CD4-positive, CD25-positive, alpha-beta regulatory T cell (primary cell): ENCODE measurements around the gene TAS1R1. TPM values are rescaled to one million over a fixed set of nuclear protein-coding genes. Genes with fewer than 3 reads are reported as not detected.

Experiments
- ATAC-seq, 2 donors: fragments of 150-1000 bp; cut with Tn5 transposase; one replicate each; pipeline ENCODE4 v1.10.0; 2021; ENCODE audit warnings: low read depth in 2 of 2, moderate number of reproducible peaks in 2 of 2, moderate library complexity in 1 of 2
- DNase-seq, 3 donors: peaks; one replicate each; pipeline versions ENCODE4 v3.0.0 to v3.0.0-alpha.2; 2012 to 2022; ENCODE audit warnings: mixed read lengths in 1 of 3
- H3K27ac ChIP-seq: one replicate; pipeline ENCODE4 v1.7.0; 2013; ENCODE audit warnings: mild to moderate bottlenecking, low read length; ENCODE audit not compliant: insufficient read depth, poor library complexity, severe bottlenecking
- H3K27me3 ChIP-seq: one replicate; pipeline ENCODE4 v1.7.0; 2013; ENCODE audit warnings: low read length; ENCODE audit not compliant: control insufficient read depth, insufficient read depth
- H3K36me3 ChIP-seq: one replicate; pipeline ENCODE4 v1.7.0; 2013; ENCODE audit warnings: mild to moderate bottlenecking, low read length, moderate library complexity; ENCODE audit not compliant: control insufficient read depth, insufficient read depth
- H3K4me1 ChIP-seq: 2 replicates; pipeline ENCODE4 v1.7.0; 2013; ENCODE audit warnings: mild to moderate bottlenecking, low read length; ENCODE audit not compliant: insufficient read depth, control insufficient read depth, poor library complexity, severe bottlenecking
- H3K4me3 ChIP-seq: one replicate; pipeline ENCODE4 v1.7.0; 2013; ENCODE audit warnings: low read depth, mild to moderate bottlenecking, low read length, moderate library complexity
- H3K9me3 ChIP-seq, 2 experiments: 1 replicate in 1 of 2; 2 replicates in 1 of 2; pipeline ENCODE4 v1.7.0; 2013; ENCODE audit warnings: low read length in 2 of 2, mild to moderate bottlenecking in 1 of 2, moderate library complexity in 1 of 2; ENCODE audit not compliant: control insufficient read depth in 2 of 2
- H3K27ac Mint-ChIP-seq, 3 donors: one replicate each; pipeline ENCODE4 v1.8.0; 2020 to 2022; ENCODE audit warnings: mild to moderate bottlenecking in 3 of 3, mixed read lengths in 3 of 3, moderate library complexity in 2 of 3
- H3K27me3 Mint-ChIP-seq: one replicate; pipeline ENCODE4 v1.8.0; 2022; ENCODE audit warnings: mild to moderate bottlenecking, mixed read lengths
- H3K36me3 Mint-ChIP-seq: one replicate; pipeline ENCODE4 v1.8.0; 2020; ENCODE audit warnings: mixed read lengths
- H3K4me1 Mint-ChIP-seq, 4 donors: one replicate each; pipeline ENCODE4 v1.8.0; 2020 to 2022; ENCODE audit warnings: mixed read lengths in 4 of 4, mild to moderate bottlenecking in 1 of 4
- H3K4me3 Mint-ChIP-seq, 4 donors: one replicate each; pipeline ENCODE4 v1.8.0; 2020 to 2022; ENCODE audit warnings: mild to moderate bottlenecking in 4 of 4, mixed read lengths in 4 of 4, moderate library complexity in 3 of 4
- H3K9me3 Mint-ChIP-seq, 7 donors: one replicate each; pipeline ENCODE4 v1.8.0; 2020 to 2022; ENCODE audit warnings: mixed read lengths in 7 of 7, mild to moderate bottlenecking in 3 of 7, moderate library complexity in 2 of 7
- polyA plus RNA-seq, 4 donors: library from polyadenylated mRNA; unstranded; fragments of 300-500 nt; fragmentation: Illumina TruSeq; gene quantifications; one replicate each; pipeline ENCODE4 v1.2.3, GENCODE V29; 2021
- total RNA-seq: library from RNA; stranded (reverse); gene quantifications from one replicate; pipeline ENCODE4 v1.2.3, GENCODE V29; 2022

The TAS1R1 gene
- total and polyA plus RNA-seq, 5 donors from 2014 or later, result 0.09 TPM; not detected in 4

DNA sequence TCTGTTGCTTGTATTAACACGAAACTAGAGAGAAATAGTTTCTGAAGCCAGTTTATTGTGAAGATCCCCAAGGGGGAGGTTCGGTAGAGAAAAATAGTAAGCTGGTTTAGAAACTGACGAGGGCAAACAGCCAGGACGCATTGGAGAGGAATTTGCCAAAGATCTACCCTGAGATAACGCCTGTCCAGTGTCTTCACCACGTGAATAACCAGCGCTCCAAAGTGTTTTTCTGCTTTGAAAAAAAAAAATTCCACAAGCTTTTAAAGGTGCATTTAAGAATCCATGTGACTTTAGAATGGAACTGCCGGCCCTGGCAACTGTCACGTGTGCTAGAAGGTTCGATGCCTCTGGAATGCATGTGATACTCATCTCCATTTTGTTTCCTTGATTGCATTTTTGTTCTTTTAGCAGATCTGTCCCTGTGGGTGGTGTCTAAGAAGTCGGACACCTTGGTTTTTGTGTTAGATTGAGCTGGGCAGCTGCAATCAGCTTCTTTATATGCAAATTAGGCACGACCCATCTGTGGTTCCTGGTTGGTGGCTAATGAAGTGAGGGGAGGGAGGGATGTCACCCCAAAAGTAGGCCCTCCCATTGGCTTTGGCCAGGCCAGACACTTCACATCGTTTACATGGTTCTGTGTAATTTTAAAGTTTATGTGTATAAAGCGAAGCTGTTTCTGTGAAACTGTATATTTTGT is 68.3 kb downstream of the TAS1R1 start:
- ATAC-seq, result no peak
- Histone ChIP-seq H3K27ac (no peak overlapping the region), H3K4me3 (no peak overlapping the region), H3K36me3 (peaks cover 23% of the 10 kb centered on the region), H3K4me1 (peaks cover 16% of the 10 kb centered on the region), H3K9me3 (no peaks in the 10 kb centered on the region), H3K27me3 (no peaks in the 10 kb centered on the region)
- Mint-ChIP-seq H3K4me3 (peak overlapping the region in 3 of 4 donors; percentile 26 to 94 (median 47)), H3K27me3 (peaks cover 4% of the 10 kb centered on the region), H3K9me3 (no peaks in the 10 kb centered on the region), H3K4me1 (peaks cover 6 to 31% (median 19%) of the 10 kb centered on the region in 4 donors), H3K27ac (no peak overlapping the region), H3K36me3 (peaks cover 10% of the 10 kb centered on the region)
- DNase-seq, result no peak

DNA sequence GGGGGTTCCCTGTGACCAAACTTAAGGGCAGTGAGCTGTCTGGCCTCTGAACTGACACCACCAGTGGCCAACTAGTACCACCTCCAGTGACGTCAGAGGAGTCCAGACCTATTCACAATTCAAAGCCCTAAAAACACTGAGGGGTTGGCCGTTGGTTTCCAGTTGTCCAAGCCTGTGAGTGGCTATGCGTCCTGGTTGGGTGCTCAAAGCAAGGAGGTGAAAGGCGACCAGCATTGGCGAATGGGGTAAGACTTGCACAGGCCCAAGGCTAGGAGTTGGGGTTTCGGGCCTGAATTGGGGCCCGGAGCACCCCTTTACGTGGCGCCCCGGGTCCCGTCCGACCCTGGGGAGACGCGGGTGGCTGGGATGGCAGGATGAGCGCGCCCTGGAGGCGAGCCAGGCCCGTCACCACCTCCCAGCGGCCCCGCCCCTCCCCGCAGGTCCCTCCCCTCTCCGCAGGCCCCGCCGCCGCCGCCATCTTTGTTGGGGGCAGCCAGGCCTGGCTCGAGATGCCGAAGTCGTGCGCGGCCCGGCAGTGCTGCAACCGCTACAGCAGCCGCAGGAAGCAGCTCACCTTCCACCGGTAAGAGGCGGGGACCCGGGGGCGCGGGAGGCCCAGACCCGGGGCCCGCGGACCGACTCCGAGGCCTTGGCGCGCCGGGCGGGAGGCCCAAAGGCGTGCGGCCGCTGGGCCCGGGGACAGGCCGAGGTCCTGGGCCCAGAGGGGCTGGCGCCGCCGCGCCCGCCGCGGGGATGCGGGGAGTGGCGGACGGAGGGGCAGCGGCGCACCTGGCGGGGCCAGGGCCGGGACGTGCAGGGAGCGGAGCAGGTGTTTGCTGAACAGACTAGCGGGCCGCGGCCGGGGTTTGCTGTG is 69.8 kb downstream of the TAS1R1 start, which contains the start of gene THAP3:
Gene THAP3, plus strand, starts transcription at position 159 of the 874 bp plus-strand sequence. Its CDS starts 351 bp downstream, at position 510.
- Histone ChIP-seq H3K4me3 (peak within 1 kb of the TSS; percentile 87), H3K36me3 (peaks cover 27% of the 10 kb centered on the region), H3K27me3 (no peaks in the 10 kb centered on the region), H3K4me1 (peaks cover 19% of the 10 kb centered on the region), H3K27ac (peak within 1 kb of the TSS; percentile 69), H3K9me3 (no peaks in the 10 kb centered on the region)
- H3K9me3 Mint-ChIP-seq, result no peaks in the 10 kb centered on the region
- peak within 1 kb of the TSS; percentile 88 to 94 (median 94) for H3K4me3 Mint-ChIP-seq
- H3K27ac Mint-ChIP-seq, result peak within 1 kb of the TSS; percentile 75 to 88 (median 85)
- ATAC-seq, result peak; percentile 96 to 97
- H3K36me3 Mint-ChIP-seq, result peaks cover 15% of the 10 kb centered on the region
- peaks cover 4% of the 10 kb centered on the region for H3K27me3 Mint-ChIP-seq
- peaks cover 6 to 37% (median 21%) of the 10 kb centered on the region in 4 donors for H3K4me1 Mint-ChIP-seq
- DNase-seq, result peak; percentile 86 to 91 (median 86)

DNA sequence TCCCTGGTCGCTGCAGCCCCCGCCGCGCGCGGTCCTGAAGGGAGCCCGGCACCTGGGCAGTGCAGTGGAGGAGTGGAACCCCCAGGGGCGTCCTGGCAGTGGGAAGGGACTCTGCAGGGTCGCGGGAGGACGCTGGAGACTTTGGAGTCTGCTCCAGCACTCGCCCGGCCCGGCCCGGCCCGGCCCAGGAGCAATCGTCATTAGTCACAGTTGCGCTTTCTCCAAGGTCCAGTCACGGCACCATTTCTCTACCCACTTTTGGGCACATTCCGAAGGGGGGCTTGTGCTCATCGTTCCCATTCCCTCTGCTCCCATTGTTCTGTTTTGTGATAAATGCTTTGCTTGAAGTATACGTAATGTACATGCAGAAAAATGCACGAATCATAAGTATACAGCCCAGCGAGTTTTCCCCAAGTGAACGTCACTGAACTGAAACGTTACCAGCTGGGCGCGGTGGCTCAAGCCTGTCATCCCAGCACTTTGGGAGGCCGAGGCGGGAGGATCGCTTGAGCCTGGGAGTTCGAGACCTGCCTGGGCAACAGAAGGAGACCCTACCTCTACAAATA is 70.6 kb downstream of the TAS1R1 start:
- no peaks in the 10 kb centered on the region for H3K27me3 ChIP-seq
- H3K36me3 ChIP-seq, result peaks cover 26% of the 10 kb centered on the region
- H3K27ac ChIP-seq, result peak overlapping the region; percentile 69
- Mint-ChIP-seq H3K36me3 (peaks cover 19% of the 10 kb centered on the region), H3K9me3 (no peaks in the 10 kb centered on the region), H3K4me3 (peak overlapping the region; percentile 88 to 94 (median 94)), H3K27me3 (peaks cover 4% of the 10 kb centered on the region), H3K27ac (peak overlapping the region in 2 of 3 donors; percentile 75 to 88), H3K4me1 (peaks cover 6 to 38% (median 21%) of the 10 kb centered on the region in 4 donors)
- no peaks in the 10 kb centered on the region for H3K9me3 ChIP-seq
- DNase-seq (peak in 1 of 3 donors; percentile 34), ATAC-seq (peak in 1 of 2 donors; percentile 13)
- H3K4me3 ChIP-seq, result peak overlapping the region; percentile 87
- peaks cover 19% of the 10 kb centered on the region for H3K4me1 ChIP-seq

DNA sequence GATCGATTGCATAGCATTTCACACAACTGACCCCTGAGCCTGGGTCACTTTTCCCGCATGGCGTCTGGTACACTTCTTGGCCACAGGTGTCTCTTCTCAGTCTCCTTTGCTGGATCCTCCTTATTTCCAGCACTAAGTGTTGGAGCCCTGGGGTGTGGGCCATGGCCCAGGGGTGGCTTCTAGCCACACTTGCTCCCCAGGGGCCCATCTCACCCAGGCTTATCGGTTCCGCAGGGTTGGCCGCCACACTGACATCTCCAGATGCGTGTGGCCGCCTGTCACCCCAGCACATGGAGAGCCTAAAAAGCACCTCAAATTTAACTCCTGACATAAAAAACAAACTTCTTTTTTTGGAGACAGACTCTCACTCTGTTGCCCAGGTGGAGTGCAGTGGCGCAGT is 71.9 kb downstream of the TAS1R1 start:
- no peak for DNase-seq
- peak overlapping the region in 1 of 3 donors; percentile 92 for H3K27ac Mint-ChIP-seq

DNA sequence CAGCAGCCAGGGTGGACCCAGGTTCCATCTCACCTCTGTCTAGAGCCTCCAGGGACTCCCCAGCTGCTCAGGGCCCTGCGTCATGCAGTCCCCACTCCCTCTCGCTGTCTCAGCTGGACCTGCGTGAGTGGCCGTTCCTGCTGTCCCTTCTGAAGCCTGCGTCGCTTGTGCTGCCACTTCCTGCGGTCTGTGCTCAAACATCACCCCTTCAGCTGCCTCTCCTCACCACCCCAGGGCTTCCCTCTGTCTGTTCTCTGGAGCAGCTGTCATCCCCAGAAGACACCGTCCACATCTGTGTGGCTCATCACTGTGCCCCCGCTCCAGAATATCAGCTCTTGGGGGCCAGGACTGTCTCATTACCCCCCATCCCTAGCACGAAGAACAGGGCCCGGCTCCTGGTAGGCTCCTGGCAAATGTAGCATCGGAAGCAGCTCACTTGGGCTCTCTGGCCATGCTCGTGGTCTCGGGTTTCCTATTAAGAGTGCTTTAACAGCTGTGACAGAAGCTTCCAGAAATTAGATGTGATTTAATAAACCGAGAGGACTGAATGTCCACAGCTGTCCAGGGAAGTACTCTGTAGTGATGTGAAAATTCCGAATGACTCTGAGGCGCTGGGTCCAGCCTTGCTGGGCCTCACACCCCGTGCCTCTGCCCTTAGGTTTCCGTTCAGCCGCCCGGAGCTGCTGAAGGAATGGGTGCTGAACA is 72.9 kb downstream of the TAS1R1 start:
- Mint-ChIP-seq H3K27me3 (peaks cover under 1% of the 10 kb centered on the region), H3K27ac (peak overlapping the region in 2 of 3 donors; percentile 81 to 92), H3K4me3 (peak overlapping the region; percentile 66 to 94 (median 84)), H3K9me3 (no peaks in the 10 kb centered on the region), H3K36me3 (peaks cover 10% of the 10 kb centered on the region), H3K4me1 (peaks cover 6 to 38% (median 21%) of the 10 kb centered on the region in 4 donors)
- H3K27ac ChIP-seq, result no peak overlapping the region
- no peaks in the 10 kb centered on the region for H3K27me3 ChIP-seq
- DNase-seq (no peak), ATAC-seq (no peak)
- H3K9me3 ChIP-seq, result no peaks in the 10 kb centered on the region
- H3K4me3 ChIP-seq, result no peak overlapping the region
- peaks cover 22% of the 10 kb centered on the region for H3K36me3 ChIP-seq
- H3K4me1 ChIP-seq, result peaks cover 19% of the 10 kb centered on the region

More for the DNA sequence above, 71.9 kb downstream of the TAS1R1 start:
- Histone ChIP-seq H3K27ac (no peak overlapping the region), H3K27me3 (no peaks in the 10 kb centered on the region), H3K36me3 (peaks cover 14% of the 10 kb centered on the region), H3K9me3 (no peaks in the 10 kb centered on the region), H3K4me3 (no peak overlapping the region), H3K4me1 (peaks cover 19% of the 10 kb centered on the region)
- ATAC-seq, result no peak
- peaks cover 4% of the 10 kb centered on the region for H3K27me3 Mint-ChIP-seq
- H3K9me3 Mint-ChIP-seq, result no peaks in the 10 kb centered on the region
- peak overlapping the region; percentile 88 to 94 (median 94) for H3K4me3 Mint-ChIP-seq
- H3K4me1 Mint-ChIP-seq, result peaks cover 6 to 38% (median 21%) of the 10 kb centered on the region in 4 donors
- H3K36me3 Mint-ChIP-seq, result peaks cover 16% of the 10 kb centered on the region

DNA sequence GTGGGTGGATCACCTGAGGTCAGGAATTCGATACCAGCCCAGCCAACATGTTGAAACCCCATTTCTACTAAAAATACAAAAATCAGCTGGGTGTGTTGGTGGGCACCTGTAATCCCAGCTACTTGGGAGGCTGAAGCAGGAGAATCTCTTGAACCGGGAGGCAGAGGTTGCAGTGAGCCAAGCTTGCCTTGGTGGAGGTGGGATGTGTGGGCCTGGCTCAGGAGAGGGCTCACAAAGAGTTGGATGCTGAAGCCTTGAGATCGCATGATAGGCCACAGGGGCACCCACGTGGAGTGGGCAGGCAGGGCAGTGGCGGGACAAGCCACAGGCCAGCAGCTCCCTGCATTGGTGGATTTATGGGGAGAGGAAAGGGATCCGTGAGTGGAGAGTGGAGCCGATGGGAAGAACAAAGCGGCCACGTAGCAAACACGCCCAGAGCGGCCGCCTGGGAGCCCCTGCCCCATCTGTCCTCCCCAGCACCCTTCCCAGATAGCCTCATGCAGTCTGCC is 73.9 kb downstream of the TAS1R1 start:
- H3K27ac Mint-ChIP-seq, result no peak overlapping the region
- H3K4me1 ChIP-seq, result peaks cover 19% of the 10 kb centered on the region
- DNase-seq, result no peak
- H3K9me3 Mint-ChIP-seq, result no peaks in the 10 kb centered on the region
- no peaks in the 10 kb centered on the region for H3K9me3 ChIP-seq
- ATAC-seq, result no peak
- no peak overlapping the region for H3K27ac ChIP-seq
- H3K36me3 Mint-ChIP-seq, result peaks cover 18% of the 10 kb centered on the region
- H3K4me3 ChIP-seq, result no peak overlapping the region
- peaks cover 6 to 35% (median 21%) of the 10 kb centered on the region in 4 donors for H3K4me1 Mint-ChIP-seq
- H3K36me3 ChIP-seq, result peaks cover 31% of the 10 kb centered on the region
- no peaks in the 10 kb centered on the region for H3K27me3 ChIP-seq
- H3K27me3 Mint-ChIP-seq, result no peaks in the 10 kb centered on the region
- H3K4me3 Mint-ChIP-seq, result no peak overlapping the region
